ENCODE measurements around the gene EID3. TPM values are rescaled to one million over a fixed set of nuclear protein-coding genes. Genes with fewer than 3 reads are reported as not detected.

Gene EID3
- total and polyA plus RNA-seq, 9 of the 15 experiments (the other 6 are each of a cell fraction or from before 2014, with no cell fraction given) = 0.07 to 3.5 (median 0.42) TPM

DNA sequence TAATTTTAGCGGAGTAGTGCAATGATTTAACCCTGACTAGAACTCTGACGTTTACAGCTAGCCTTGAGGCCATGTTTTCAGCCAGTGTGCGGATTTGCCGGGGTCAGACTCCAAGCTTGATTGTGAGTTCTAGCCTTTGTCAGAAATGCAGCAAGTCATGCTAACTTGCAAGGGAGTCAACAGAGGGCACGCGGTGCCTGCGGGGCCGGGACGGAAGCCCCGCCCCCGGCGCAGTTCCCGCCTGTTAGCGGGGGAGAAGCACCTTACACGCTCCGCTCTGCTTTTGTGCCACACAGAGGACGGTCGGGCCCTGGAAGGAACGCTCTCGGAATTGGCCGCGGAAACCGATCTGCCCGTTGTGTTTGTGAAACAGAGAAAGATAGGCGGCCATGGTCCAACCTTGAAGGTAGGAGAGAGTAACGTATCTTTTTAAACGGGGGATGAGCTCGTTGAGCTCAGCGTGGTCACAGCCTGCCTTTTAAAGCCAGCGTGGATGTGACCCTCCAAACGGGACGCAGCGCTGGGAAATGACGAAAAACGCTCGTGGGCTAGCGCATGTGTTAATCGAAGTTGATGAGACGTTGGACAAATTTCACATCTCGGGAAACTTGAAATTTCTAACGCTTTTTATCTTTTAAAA lies 14.8 kb upstream of the EID3 start (continued):
- TF ChIP-seq, protein P1, sequence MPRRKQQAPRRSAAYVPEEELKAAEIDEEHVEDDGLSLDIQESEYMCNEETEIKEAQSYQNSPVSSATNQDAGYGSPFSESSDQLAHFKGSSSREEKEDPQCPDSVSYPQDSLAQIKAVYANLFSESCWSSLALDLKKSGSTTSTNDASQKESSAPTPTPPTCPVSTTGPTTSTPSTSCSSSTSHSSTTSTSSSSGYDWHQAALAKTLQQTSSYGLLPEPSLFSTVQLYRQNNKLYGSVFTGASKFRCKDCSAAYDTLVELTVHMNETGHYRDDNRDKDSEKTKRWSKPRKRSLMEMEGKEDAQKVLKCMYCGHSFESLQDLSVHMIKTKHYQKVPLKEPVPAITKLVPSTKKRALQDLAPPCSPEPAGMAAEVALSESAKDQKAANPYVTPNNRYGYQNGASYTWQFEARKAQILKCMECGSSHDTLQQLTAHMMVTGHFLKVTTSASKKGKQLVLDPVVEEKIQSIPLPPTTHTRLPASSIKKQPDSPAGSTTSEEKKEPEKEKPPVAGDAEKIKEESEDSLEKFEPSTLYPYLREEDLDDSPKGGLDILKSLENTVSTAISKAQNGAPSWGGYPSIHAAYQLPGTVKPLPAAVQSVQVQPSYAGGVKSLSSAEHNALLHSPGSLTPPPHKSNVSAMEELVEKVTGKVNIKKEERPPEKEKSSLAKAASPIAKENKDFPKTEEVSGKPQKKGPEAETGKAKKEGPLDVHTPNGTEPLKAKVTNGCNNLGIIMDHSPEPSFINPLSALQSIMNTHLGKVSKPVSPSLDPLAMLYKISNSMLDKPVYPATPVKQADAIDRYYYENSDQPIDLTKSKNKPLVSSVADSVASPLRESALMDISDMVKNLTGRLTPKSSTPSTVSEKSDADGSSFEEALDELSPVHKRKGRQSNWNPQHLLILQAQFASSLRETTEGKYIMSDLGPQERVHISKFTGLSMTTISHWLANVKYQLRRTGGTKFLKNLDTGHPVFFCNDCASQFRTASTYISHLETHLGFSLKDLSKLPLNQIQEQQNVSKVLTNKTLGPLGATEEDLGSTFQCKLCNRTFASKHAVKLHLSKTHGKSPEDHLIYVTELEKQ (CRISPR knock-in tag; IDR thresholded peaks at IDR 0.05) = no peak
- no peak for TF ChIP-seq DNMT1 (IDR thresholded peaks at IDR 0.05)
- no peak for TF ChIP-seq ZNF507 (tag; conservative IDR thresholded peaks at IDR 0.05)
- TF ChIP-seq, protein P2, sequence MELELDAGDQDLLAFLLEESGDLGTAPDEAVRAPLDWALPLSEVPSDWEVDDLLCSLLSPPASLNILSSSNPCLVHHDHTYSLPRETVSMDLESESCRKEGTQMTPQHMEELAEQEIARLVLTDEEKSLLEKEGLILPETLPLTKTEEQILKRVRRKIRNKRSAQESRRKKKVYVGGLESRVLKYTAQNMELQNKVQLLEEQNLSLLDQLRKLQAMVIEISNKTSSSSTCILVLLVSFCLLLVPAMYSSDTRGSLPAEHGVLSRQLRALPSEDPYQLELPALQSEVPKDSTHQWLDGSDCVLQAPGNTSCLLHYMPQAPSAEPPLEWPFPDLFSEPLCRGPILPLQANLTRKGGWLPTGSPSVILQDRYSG (tag; conservative IDR thresholded peaks at IDR 0.05; ENCODE audit: low read depth) = no peak; the same call in 1 of the 2 replicates
- no peak for TF ChIP-seq HNRNPH1 (optimal IDR thresholded peaks at IDR 0.05; ENCODE audit: low read depth, low read length)
- no peak for TF ChIP-seq TFAM (CRISPR knock-in tag; conservative IDR thresholded peaks at IDR 0.05)
- TF ChIP-seq, protein P3, sequence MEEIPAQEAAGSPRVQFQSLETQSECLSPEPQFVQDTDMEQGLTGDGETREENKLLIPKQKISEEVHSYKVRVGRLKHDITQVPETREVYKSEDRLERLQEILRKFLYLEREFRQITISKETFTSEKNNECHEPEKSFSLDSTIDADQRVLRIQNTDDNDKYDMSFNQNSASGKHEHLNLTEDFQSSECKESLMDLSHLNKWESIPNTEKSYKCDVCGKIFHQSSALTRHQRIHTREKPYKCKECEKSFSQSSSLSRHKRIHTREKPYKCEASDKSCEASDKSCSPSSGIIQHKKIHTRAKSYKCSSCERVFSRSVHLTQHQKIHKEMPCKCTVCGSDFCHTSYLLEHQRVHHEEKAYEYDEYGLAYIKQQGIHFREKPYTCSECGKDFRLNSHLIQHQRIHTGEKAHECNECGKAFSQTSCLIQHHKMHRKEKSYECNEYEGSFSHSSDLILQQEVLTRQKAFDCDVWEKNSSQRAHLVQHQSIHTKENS (CRISPR knock-in tag; IDR thresholded peaks at IDR 0.05) = no peak
- TF ChIP-seq MCM3 (IDR thresholded peaks at IDR 0.05) = no peak
- no peak for TF ChIP-seq ERF (CRISPR knock-in tag; IDR thresholded peaks at IDR 0.05)
- peak; percentile 53; the same call in 1 of the 2 replicates for TF ChIP-seq FOXJ2 (tag; IDR thresholded peaks at IDR 0.05)
- TF ChIP-seq POLR2H (tag; IDR thresholded peaks at IDR 0.05; ENCODE audit: low read depth) = peak; percentile 83
- TF ChIP-seq, protein P4, sequence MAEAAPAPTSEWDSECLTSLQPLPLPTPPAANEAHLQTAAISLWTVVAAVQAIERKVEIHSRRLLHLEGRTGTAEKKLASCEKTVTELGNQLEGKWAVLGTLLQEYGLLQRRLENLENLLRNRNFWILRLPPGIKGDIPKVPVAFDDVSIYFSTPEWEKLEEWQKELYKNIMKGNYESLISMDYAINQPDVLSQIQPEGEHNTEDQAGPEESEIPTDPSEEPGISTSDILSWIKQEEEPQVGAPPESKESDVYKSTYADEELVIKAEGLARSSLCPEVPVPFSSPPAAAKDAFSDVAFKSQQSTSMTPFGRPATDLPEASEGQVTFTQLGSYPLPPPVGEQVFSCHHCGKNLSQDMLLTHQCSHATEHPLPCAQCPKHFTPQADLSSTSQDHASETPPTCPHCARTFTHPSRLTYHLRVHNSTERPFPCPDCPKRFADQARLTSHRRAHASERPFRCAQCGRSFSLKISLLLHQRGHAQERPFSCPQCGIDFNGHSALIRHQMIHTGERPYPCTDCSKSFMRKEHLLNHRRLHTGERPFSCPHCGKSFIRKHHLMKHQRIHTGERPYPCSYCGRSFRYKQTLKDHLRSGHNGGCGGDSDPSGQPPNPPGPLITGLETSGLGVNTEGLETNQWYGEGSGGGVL (CRISPR knock-in tag; IDR thresholded peaks at IDR 0.05) = no peak
- TF ChIP-seq HNRNPUL1 (IDR thresholded peaks at IDR 0.05; ENCODE audit: low read length) = no peak
- no peak for TF ChIP-seq SREBF2 (CRISPR knock-in tag; IDR thresholded peaks at IDR 0.05)
- TF ChIP-seq ZNF830 (CRISPR knock-in tag; IDR thresholded peaks at IDR 0.05) = no peak
- no peak for TF ChIP-seq SIRT6 (IDR thresholded peaks at IDR 0.05; ENCODE audit: low read depth, low read length)
- TF ChIP-seq HDAC1 (IDR thresholded peaks at IDR 0.05) = peak in 1 of 2 experiments; percentile 93; a peak in 2 of 4 replicates
- peak; percentile 49; the same call in 1 of the 2 replicates for TF ChIP-seq NR2C1 (IDR thresholded peaks at IDR 0.05)
- peak; percentile 65; the same call in 1 of the 2 replicates for TF ChIP-seq NR2C1 (tag; IDR thresholded peaks at IDR 0.05)
- TF ChIP-seq ESRRA (IDR thresholded peaks at IDR 0.05; ENCODE audit: borderline replicate concordance, low read depth) = peak; percentile 44; the same call in 1 of the 2 replicates
- no peak for TF ChIP-seq NR3C1 (CRISPR knock-in tag; IDR thresholded peaks at IDR 0.05)
- TF ChIP-seq ZNF253 (CRISPR knock-in tag; conservative IDR thresholded peaks at IDR 0.05) = no peak
- no peak for TF ChIP-seq RFX1 (IDR thresholded peaks at IDR 0.05)
